GM19239 (cell line): Measurements from ENCODE around the gene OPA1.

Experiments
- DNase-seq: peaks from one replicate; pipeline ENCODE4 v3.0.0; 2011; ENCODE audit warnings: low spot score; ENCODE audit not compliant: insufficient read length
- FAIRE-seq: peaks from 2 replicates; lab custom pipeline; 2011; peaks lifted over from hg19 to GRCh38; lab: Jason Lieb, UNC

The OPA1 gene, protein sequence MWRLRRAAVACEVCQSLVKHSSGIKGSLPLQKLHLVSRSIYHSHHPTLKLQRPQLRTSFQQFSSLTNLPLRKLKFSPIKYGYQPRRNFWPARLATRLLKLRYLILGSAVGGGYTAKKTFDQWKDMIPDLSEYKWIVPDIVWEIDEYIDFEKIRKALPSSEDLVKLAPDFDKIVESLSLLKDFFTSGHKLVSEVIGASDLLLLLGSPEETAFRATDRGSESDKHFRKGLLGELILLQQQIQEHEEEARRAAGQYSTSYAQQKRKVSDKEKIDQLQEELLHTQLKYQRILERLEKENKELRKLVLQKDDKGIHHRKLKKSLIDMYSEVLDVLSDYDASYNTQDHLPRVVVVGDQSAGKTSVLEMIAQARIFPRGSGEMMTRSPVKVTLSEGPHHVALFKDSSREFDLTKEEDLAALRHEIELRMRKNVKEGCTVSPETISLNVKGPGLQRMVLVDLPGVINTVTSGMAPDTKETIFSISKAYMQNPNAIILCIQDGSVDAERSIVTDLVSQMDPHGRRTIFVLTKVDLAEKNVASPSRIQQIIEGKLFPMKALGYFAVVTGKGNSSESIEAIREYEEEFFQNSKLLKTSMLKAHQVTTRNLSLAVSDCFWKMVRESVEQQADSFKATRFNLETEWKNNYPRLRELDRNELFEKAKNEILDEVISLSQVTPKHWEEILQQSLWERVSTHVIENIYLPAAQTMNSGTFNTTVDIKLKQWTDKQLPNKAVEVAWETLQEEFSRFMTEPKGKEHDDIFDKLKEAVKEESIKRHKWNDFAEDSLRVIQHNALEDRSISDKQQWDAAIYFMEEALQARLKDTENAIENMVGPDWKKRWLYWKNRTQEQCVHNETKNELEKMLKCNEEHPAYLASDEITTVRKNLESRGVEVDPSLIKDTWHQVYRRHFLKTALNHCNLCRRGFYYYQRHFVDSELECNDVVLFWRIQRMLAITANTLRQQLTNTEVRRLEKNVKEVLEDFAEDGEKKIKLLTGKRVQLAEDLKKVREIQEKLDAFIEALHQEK

DNA sequence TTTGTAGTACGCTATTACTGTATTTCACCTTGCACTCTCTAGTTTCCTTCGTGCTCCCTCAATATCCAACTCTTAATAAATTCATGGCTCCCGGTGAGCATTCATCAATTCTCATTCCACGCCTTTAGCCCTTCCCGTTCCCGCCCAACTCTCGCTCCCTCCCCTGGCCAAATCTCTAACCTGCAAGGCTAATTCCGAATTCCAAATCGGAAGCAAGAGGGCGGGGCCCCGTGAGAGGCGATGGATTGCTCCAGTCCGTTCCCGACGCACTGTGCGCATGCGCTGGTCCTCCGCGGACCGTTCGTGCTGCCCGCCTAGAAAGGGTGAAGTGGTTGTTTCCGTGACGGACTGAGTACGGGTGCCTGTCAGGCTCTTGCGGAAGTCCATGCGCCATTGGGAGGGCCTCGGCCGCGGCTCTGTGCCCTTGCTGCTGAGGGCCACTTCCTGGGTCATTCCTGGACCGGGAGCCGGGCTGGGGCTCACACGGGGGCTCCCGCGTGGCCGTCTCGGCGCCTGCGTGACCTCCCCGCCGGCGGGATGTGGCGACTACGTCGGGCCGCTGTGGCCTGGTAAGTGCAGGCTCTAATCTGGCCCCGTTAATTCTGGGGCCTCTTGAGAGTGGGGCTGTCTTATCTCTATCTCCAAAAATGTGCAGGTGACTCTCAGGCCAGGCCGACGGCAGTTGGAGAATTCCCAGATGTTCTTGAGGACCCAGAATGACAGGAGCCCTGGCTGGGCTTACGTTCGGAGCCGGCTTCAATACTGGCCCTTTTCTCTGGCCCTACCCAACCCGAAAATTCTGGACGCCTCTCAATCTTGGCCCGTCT lies at the start of gene OPA1:
Gene OPA1, plus strand, starts transcription at position 368 of the 827 bp plus-strand sequence. Its CDS starts 170 bp downstream, at position 538.
- FAIRE-seq: peak; percentile 89

GRCh38 chr3:193544289-193544688 lies 48.7 kb upstream of the OPA1 start:
- FAIRE-seq (no peak), DNase-seq (no peak)

More for the DNA sequence above, at the start of gene OPA1:
- peak; percentile 82 for DNase-seq

DNA sequence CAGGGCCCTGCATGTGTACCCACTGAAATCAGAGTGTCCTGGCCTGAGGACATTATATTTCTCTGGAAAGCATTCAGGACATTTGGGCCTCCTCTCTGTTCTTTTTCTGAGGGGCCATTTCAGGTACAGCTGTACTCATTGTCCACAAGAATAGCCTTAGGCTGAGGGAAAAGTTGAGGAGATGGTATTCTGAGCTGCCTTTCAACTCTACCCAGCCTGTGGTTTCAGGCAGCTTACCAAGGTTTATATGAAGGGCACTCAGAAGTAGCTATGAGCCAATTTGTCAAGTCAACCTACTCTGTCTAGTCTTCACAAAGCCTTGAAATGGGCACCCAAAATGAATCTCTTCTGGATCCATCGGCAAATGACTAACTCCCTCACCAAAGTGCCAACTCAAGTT lies 47.7 kb upstream of the OPA1 start:
- DNase-seq (no peak), FAIRE-seq (no peak)

- no peak for DNase-seq
- no peak for FAIRE-seq
These were observed 46.9 kb upstream of the OPA1 start for GRCh38 chr3:193546129-193546528.

- DNase-seq (no peak), FAIRE-seq (no peak)
These were observed 44.6 kb upstream of the OPA1 start for GRCh38 chr3:193548406-193548805.

GRCh38 chr3:193552923-193553322 lies 40.1 kb upstream of the OPA1 start:
- FAIRE-seq: no peak
- no peak for DNase-seq

DNA sequence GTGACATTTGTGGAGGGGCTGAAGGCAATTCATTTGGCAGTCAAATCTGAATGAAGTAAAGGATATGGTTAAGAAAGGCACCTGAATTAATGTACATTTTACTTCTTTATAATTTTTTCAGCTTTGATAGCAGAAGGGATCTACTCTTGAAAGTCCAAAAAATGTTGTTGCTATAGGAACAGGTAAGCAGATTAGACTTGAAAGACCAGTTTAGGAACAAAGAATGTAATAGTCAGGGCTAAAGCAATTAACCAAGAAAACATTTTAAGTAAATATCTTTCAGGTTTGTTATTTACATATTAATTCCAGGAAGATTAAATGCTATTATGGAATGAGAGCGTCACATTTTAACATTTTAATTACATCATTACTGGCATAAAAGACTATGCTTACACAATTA lies 39.4 kb upstream of the OPA1 start:
- FAIRE-seq: no peak

GRCh38 chr3:193554811-193555210 lies 38.2 kb upstream of the OPA1 start, which contains the start of gene ATP13A4:
ATP13A4 (minus strand) TSS chr3:193554895; CDS start chr3:193554799, 96 bp downstream.
- DNase-seq (no peak), FAIRE-seq (no peak)

More for the DNA sequence above, 39.4 kb upstream of the OPA1 start:
- DNase-seq: no peak

DNA sequence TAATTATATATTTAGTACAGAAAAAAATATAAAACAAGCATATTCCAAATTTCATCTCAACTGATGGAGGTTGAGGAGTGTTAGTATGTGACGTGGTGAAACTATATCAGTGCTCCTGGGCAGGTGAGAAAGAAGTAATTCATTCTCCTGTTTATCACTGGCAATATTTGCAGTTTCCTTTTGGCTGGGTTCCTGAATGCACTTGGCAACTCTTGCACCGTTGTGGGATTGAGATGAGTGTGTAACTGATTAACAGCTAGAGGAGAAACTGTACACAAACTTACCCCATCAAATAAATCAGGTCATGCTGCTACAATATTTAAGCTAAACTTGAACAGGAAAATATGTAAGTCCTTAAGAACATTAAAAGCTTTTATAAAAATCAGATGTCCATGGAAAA lies 36.2 kb upstream of the OPA1 start:
- no peak for FAIRE-seq
- no peak for DNase-seq

GRCh38 chr3:193559100-193559499 lies 33.9 kb upstream of the OPA1 start:
- no peak for DNase-seq
- FAIRE-seq: no peak

DNA sequence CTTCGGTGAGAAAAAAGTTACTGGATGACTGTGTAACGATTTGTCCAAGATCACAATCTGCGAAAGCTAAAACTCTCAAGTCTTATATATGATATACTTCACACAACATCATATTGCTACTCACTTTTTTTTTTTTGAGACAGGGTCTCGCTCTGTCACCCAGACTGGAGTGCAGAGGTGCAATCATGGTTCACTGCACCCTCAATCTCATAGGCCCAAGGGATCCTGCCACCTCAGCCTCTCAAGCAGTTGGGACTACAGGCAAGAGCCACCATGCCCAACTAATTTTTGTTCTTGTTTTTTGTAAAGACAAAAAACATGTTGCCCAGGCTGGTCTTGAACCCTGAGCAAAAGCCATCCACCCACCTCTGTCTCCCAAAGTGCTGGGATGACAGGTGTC lies 32.9 kb upstream of the OPA1 start:
- FAIRE-seq: no peak
- DNase-seq: no peak

DNA sequence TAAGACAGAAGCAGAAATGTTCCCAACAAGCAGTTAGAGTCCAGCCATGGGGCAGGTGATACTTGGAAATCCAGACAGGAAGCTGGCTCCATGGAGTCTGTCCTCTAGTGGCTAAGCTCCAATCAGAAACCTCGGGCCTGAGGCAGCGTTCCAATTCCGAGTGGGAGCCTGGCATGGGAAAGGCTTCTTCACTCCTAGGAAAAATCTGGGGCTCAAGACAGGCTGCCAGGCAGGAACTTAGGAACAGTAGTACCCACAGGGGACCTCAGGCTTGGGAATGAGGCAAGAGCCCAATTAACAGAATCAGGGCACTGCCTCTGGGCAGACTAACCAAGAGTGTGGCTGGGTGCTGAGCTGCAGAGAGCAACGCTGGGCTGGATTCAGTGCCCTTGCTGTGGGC lies 32.1 kb upstream of the OPA1 start:
- FAIRE-seq (no peak), DNase-seq (no peak)

DNA sequence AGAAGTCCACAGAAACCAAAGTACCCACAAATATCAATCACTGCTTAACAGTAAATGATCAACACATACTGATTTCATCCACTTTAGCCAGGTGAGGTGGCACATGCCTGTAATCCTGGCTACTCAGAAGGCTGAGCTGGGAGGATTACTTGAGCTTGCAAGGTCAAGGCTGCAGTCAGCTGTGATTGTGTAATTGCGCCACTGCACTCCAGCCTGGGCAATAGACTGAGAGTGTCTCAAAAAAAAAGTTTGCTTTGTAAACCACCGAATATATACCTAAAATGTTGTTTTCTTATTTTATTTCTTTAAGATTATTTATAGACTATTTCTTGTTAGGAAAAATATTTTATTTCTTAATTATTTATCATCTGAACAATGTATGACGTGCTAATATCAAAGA lies 29.6 kb upstream of the OPA1 start:
- DNase-seq: no peak
- FAIRE-seq: no peak

- no peak for DNase-seq
These were observed 29.0 kb upstream of the OPA1 start for GRCh38 chr3:193564012-193564411.

GRCh38 chr3:193569119-193569518 lies 23.9 kb upstream of the OPA1 start:
- FAIRE-seq (no peak), DNase-seq (no peak)

More at GRCh38 chr3:193564012-193564411, 29.0 kb upstream of the OPA1 start:
- no peak for FAIRE-seq

- DNase-seq (peak; percentile 17), FAIRE-seq (peak; percentile 92)
These were observed 20.5 kb upstream of the OPA1 start for GRCh38 chr3:193572426-193572908.

DNA sequence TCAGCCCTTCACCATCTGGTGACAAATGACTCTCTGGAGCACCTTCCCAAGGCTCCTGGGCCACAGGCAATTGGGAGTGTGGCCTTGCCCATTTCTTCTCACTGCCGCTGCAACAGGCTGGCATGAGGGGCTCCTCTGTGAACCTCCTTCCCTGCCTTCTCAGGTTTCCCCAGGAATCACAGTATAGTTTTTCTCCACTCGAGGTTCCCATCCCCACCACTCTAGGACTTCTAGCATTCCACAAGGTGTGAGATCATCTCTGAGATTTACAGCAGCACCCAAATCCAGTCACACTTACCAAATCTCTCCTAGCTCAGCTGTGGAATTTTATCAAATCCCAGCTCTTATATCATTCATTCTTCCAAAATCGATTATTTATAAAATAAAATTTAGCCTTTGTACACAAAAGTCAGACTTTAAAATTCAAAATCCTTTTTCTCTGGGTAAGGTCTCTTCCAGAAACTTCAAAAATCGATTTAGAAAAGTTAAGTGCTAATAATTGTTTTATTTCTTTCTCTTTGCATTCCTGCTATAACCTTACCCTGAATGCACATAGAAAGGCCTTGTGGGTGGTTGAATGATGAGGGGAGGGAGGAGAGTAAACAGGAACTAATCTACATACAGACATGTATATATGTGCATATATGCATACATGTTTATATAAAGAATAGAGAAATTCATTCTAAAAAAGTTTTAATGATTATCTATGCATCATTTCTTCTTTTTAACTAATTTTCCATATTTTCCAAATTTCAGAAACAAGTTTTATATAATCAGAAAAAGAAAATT lies 19.4 kb upstream of the OPA1 start:
- no peak for DNase-seq
- FAIRE-seq: no peak

- DNase-seq (no peak), FAIRE-seq (no peak)
These were observed 18.4 kb upstream of the OPA1 start for GRCh38 chr3:193574488-193575070.

- FAIRE-seq: no peak
- no peak for DNase-seq
These were observed 7.5 kb upstream of the OPA1 start for GRCh38 chr3:193585530-193585929.
